Mammary epithelial cell (primary cell): ENCODE measurements around the gene DOCK2.

Source experiments
- EZH2 ChIP-seq: IDR thresholded peaks from 2 replicates; pipeline ENCODE4 v1.6.1; 2012; ENCODE audit warnings: low read length, inconsistent platforms, borderline replicate concordance
- TF ChIP-seq, protein P1 (sequence below), 2 donors: IDR thresholded peaks in 1 of 2; conservative IDR thresholded peaks in 1 of 2; 2 replicates each; pipeline ENCODE4 v1.5.1; 2011 to 2012; ENCODE audit warnings: inconsistent platforms in 2 of 2, low read length in 2 of 2, mild to moderate bottlenecking in 2 of 2, control low read depth in 1 of 2, low read depth in 1 of 2; ENCODE audit not compliant: insufficient read depth in 1 of 2; ENCODE audit errors: extremely low read depth in 1 of 2

DNA sequence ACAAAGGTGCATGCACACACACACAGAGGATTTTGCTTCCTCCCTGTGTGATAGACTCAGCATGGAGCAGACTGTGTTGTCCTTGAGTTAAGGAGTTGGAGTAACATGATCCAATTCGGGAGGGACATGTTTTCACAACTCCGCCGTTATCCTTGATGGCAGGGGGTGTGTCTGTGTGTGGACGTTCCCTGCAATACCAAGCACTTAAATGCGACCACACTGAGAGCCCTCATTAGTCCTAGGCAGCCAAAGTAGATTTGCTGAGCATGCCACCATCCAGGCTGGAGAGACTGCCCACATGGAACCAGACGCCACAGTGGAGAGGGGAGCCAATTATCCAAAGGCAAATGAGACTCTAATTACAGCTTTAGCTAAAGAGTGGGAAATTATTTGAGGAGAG, 140.1 kb downstream of the DOCK2 start:
- TF ChIP-seq, protein P1, sequence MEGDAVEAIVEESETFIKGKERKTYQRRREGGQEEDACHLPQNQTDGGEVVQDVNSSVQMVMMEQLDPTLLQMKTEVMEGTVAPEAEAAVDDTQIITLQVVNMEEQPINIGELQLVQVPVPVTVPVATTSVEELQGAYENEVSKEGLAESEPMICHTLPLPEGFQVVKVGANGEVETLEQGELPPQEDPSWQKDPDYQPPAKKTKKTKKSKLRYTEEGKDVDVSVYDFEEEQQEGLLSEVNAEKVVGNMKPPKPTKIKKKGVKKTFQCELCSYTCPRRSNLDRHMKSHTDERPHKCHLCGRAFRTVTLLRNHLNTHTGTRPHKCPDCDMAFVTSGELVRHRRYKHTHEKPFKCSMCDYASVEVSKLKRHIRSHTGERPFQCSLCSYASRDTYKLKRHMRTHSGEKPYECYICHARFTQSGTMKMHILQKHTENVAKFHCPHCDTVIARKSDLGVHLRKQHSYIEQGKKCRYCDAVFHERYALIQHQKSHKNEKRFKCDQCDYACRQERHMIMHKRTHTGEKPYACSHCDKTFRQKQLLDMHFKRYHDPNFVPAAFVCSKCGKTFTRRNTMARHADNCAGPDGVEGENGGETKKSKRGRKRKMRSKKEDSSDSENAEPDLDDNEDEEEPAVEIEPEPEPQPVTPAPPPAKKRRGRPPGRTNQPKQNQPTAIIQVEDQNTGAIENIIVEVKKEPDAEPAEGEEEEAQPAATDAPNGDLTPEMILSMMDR (conservative IDR thresholded peaks at IDR 0.05 in 1 of 2, IDR thresholded peaks at IDR 0.05 in 1 of 2; ENCODE audit: extremely low read depth in 1 of 2, insufficient read depth in 1 of 2, low read depth in 1 of 2, low read length in 2 of 2), result no peak
- no peak for TF ChIP-seq EZH2
